K562 (cell line): ENCODE measurements around the gene CKAP5.

ENCODE experiments used
- CHAMP1 ChIP-seq: fragments of 450-650 bp; IDR thresholded peaks from 2 replicates; pipeline ENCODE4 v1.6.1; 2016; ENCODE audit warnings: mild to moderate bottlenecking
- CTCF ChIP-seq, 3 experiments: IDR thresholded peaks in 2 of 3; conservative IDR thresholded peaks in 1 of 3; 2 replicates each; pipeline ENCODE4 v1.5.1; 2011 to 2012; ENCODE audit warnings: low read length in 3 of 3, mild to moderate bottlenecking in 3 of 3, control low read depth in 2 of 3, improper control_type of control experiment in 1 of 3, inconsistent platforms in 1 of 3, low read depth in 1 of 3, mixed read lengths in 1 of 3, moderate library complexity in 1 of 3; ENCODE audit not compliant: insufficient read depth in 2 of 3
- E2F8 ChIP-seq: fragments of 450-650 bp; IDR thresholded peaks from 2 replicates; pipeline ENCODE4 v1.7.1; 2018; ENCODE audit warnings: mild to moderate bottlenecking, low read depth; ENCODE audit not compliant: partially characterized antibody
- EZH2 ChIP-seq: IDR thresholded peaks from 2 replicates; pipeline ENCODE4 v1.6.1; 2012; ENCODE audit warnings: low read depth, mild to moderate bottlenecking, inconsistent platforms, low read length, borderline replicate concordance
- HNRNPUL1 ChIP-seq: fragments of 200-400 bp; formaldehyde crosslinking; IDR thresholded peaks from 2 replicates; pipeline ENCODE4 v1.6.1; 2017; ENCODE audit warnings: low read length
- ILF3 ChIP-seq: fragments of 450-650 bp; IDR thresholded peaks from 2 replicates; pipeline ENCODE4 v1.6.1; 2018; ENCODE audit warnings: antibody characterized with exemption, mild to moderate bottlenecking, moderate library complexity, borderline replicate concordance
- MEIS2 ChIP-seq: fragments of 450-650 bp; IDR thresholded peaks from 2 replicates; pipeline ENCODE4 v1.6.1; 2014; ENCODE audit warnings: mild to moderate bottlenecking; ENCODE audit not compliant: partially characterized antibody
- POLR2A ChIP-seq: fragments of 450-650 bp; conservative IDR thresholded peaks from 2 replicates; pipeline ENCODE4 v1.6.1; 2016
- SMAD3 ChIP-seq: fragments of 450-650 bp; formaldehyde crosslinking; conservative IDR thresholded peaks from 2 replicates; pipeline ENCODE4 v1.4.0; 2020; ENCODE audit warnings: mild to moderate bottlenecking
- SP1 ChIP-seq: sonication (generic); formaldehyde crosslinking; IDR thresholded peaks from 2 replicates; pipeline ENCODE4 v1.8.1; 2022; ENCODE audit warnings: mild to moderate bottlenecking, missing genetic modification reagents
- TCF7 ChIP-seq: sonication (generic); IDR thresholded peaks from 2 replicates; pipeline ENCODE4 v1.6.1; 2016; ENCODE audit warnings: antibody characterized with exemption, borderline replicate concordance
- TCFL5 ChIP-seq: fragments of 250-450 bp; sonication (Bioruptor Pico); conservative IDR thresholded peaks from 2 replicates; pipeline ENCODE4 v1.6.1; 2021; ENCODE audit warnings: mild to moderate bottlenecking, moderate library complexity, matching md5 sums
- TRIM28 ChIP-seq: fragments of 450-650 bp; IDR thresholded peaks from 2 replicates; pipeline ENCODE4 v1.6.1; 2017
- ZEB2 ChIP-seq: fragments of 450-650 bp; IDR thresholded peaks from 2 replicates; pipeline ENCODE4 v1.6.1; 2016

- TF ChIP-seq TCF7 (no peak), E2F8 (no peak), TRIM28 (no peak), CHAMP1 (no peak), ZEB2 (no peak), MEIS2 (no peak), CTCF (IDR thresholded peaks at IDR 0.05 in 2 of 3, conservative IDR thresholded peaks at IDR 0.05 in 1 of 3; ENCODE audit: insufficient read depth in 2 of 3, low read depth in 1 of 3, low read length in 3 of 3) (no peak), ILF3 (no peak), TCFL5 (CRISPR knock-in tag) (no peak), HNRNPUL1 (no peak), EZH2 (no peak), SP1 (no peak), SMAD3 (CRISPR knock-in tag) (no peak), POLR2A (no peak)
Observed at GRCh38 chr11:46860218-46860617, 14.1 kb upstream of the CKAP5 start.
